ENCODE results near the gene WNT8B. TPM values are rescaled to one million over a fixed set of nuclear protein-coding genes. Genes with fewer than 3 reads are reported as not detected.

Gene WNT8B
- total and polyA plus RNA-seq, 2 experiments from 2014 or later, result not detected

DNA sequence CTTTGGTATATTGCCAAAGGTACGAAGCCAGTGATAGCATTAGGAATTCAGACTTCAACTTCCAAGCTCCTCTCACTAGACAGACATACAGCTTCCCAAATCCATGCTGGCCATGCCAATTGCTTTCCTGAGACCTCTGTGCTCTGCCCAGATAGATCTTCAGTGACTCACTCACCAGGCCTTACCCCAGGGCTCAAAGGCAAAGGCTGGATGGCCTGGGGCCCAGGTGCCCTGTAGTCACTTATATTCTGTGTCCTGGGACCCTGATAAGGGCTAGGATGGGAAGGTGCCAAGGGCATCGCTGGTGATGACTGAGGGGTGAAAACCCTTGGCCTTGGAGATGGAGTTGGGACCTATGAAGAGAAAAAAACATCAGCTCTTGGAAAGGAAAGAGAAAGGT, 27.7 kb downstream of the WNT8B start:
- TF ChIP-seq, protein P1, sequence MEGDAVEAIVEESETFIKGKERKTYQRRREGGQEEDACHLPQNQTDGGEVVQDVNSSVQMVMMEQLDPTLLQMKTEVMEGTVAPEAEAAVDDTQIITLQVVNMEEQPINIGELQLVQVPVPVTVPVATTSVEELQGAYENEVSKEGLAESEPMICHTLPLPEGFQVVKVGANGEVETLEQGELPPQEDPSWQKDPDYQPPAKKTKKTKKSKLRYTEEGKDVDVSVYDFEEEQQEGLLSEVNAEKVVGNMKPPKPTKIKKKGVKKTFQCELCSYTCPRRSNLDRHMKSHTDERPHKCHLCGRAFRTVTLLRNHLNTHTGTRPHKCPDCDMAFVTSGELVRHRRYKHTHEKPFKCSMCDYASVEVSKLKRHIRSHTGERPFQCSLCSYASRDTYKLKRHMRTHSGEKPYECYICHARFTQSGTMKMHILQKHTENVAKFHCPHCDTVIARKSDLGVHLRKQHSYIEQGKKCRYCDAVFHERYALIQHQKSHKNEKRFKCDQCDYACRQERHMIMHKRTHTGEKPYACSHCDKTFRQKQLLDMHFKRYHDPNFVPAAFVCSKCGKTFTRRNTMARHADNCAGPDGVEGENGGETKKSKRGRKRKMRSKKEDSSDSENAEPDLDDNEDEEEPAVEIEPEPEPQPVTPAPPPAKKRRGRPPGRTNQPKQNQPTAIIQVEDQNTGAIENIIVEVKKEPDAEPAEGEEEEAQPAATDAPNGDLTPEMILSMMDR (IDR thresholded peaks at IDR 0.05; ENCODE audit: low read depth, low read length), result no peak
- Histone ChIP-seq H3K9me3 (ENCODE audit: low read depth) (no peaks in the 10 kb centered on the region), H3K4me1 (ENCODE audit: low read depth) (no peaks in the 10 kb centered on the region), H3K36me3 (peaks cover 16% of the 10 kb centered on the region), H3K27me3 (peaks cover 30% of the 10 kb centered on the region), H3K27ac (no peak overlapping the region), H3K4me3 (no peak overlapping the region)
- no peak for DNase-seq (ENCODE audit: low read depth in 1 of 2, low spot score in 1 of 2)

DNA sequence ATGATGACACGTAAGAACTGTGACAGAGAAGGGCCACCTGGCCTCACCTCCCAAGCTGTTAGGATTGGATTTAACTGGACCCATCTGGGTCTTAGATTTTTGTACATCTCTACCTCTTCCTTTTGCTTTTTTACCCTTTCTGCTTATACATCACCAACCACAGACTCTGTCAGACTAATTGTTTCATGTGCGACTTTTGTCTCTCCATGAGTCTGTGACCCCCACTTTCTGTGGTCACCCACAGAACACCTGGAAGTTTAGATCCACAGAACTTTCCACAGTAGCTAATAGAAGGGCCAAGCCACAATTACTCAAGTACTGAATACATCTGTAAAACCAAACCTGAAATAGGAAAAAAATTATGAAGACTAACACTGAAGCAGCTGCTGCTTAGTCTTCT, 33.8 kb downstream of the WNT8B start:
- no peaks in the 10 kb centered on the region for H3K27me3 ChIP-seq
- no peaks in the 10 kb centered on the region for H3K4me1 ChIP-seq (ENCODE audit: low read depth)

DNA sequence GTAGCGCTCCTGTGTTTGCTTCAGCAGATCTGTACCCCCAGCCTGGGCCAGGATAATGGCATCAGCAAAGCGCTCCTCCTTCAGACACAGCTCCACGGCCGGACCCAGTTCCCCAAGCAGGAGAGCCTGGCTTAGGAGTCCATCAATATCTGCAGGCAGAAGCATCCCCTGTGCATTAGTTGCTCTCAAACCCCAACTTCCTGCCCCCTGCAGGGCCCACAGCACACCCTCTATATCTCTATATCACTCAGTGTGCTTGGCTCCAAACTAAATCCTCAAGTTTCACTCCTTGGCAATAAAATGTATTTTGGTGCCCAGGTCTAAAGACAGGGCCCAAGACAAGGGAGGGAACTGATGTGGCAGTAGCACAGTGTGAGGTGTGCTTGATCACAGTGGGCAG, 35.2 kb downstream of the WNT8B start:
- Histone ChIP-seq H3K27ac (no peak overlapping the region), H3K27me3 (no peaks in the 10 kb centered on the region)

More for the DNA sequence above, 33.8 kb downstream of the WNT8B start:
- H3K9me3 ChIP-seq (ENCODE audit: low read depth), result no peaks in the 10 kb centered on the region
- peaks cover 23% of the 10 kb centered on the region for H3K36me3 ChIP-seq
- DNase-seq (ENCODE audit: low read depth in 1 of 2, low spot score in 1 of 2), result no peak
- TF ChIP-seq, protein P1 (IDR thresholded peaks at IDR 0.05; ENCODE audit: low read depth, low read length), result no peak
- no peak overlapping the region for H3K27ac ChIP-seq
- H3K4me3 ChIP-seq, result no peak overlapping the region

DNA sequence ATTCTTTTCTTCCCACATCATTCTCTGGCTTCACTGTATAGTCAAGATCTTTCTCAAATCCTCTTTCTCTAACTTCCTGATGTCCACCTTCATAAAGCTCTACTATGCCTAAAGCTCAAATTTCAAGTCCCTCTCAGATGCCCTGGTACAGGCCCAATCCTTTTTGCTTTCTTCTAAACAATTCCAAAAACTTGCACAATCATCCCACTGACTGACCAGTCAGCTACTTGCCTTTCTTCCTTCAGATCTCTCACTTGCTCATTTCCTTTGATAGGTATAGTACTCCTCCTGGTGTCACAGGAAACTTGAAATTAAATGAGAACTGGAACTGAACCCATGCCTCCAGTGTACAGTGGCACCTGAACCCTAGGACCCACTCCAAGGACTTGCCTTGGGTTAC, 38.6 kb downstream of the WNT8B start:
- TF ChIP-seq, protein P1 (IDR thresholded peaks at IDR 0.05; ENCODE audit: low read depth, low read length), result no peak
- no peak overlapping the region for H3K27ac ChIP-seq
- no peak for DNase-seq (ENCODE audit: low read depth in 1 of 2, low spot score in 1 of 2)
- peaks cover 10% of the 10 kb centered on the region for H3K4me1 ChIP-seq (ENCODE audit: low read depth)
- no peaks in the 10 kb centered on the region for H3K27me3 ChIP-seq
- no peaks in the 10 kb centered on the region for H3K9me3 ChIP-seq (ENCODE audit: low read depth)
- H3K36me3 ChIP-seq, result peaks cover 24% of the 10 kb centered on the region
- no peak overlapping the region for H3K4me3 ChIP-seq

More for the DNA sequence above, 35.2 kb downstream of the WNT8B start:
- H3K4me3 ChIP-seq, result no peak overlapping the region
- H3K4me1 ChIP-seq (ENCODE audit: low read depth), result no peaks in the 10 kb centered on the region
- DNase-seq (ENCODE audit: low read depth in 1 of 2, low spot score in 1 of 2), result no peak
- TF ChIP-seq, protein P1 (IDR thresholded peaks at IDR 0.05; ENCODE audit: low read depth, low read length), result no peak
- H3K36me3 ChIP-seq, result peaks cover 29% of the 10 kb centered on the region
- H3K9me3 ChIP-seq (ENCODE audit: low read depth), result no peaks in the 10 kb centered on the region

DNA sequence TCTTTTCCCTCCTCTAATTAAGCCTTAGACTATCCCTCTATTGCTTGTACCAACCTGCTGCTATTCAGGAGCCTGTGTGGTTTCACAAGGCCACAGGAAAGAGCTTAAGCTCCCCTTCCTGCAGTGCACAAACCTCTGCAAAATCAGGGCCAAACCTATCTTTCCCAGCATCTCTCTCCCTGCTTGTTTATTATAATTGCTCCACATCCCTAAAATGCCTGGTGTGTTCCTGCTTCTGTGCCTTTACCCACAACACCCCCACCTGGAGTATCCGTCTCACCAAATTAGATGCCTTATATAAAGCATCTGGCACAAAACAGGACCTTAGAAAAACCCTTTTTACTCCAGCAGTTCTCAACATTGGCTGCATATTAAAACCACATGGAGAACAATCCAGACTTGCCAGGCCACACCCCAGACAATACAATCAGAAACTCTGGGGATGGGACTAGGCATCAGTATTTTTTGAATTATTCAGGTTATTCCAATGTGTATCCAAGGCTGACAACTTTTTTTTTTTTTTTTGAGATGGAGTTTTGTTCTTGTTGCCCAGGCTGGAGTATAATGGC, 40.2 kb downstream of the WNT8B start:
- TF ChIP-seq, protein P1 (IDR thresholded peaks at IDR 0.05; ENCODE audit: low read depth, low read length), result no peak
- Histone ChIP-seq H3K4me3 (no peak overlapping the region), H3K36me3 (peaks cover 27% of the 10 kb centered on the region), H3K27ac (no peak overlapping the region), H3K27me3 (no peaks in the 10 kb centered on the region), H3K9me3 (ENCODE audit: low read depth) (no peaks in the 10 kb centered on the region), H3K4me1 (ENCODE audit: low read depth) (peaks cover 10% of the 10 kb centered on the region)
- DNase-seq (ENCODE audit: low read depth in 1 of 2, low spot score in 1 of 2), result no peak
